PFSK-1 (cell line): Measurements from ENCODE around the gene NUDT22.

Experiments used
- FOXP2 ChIP-seq: optimal IDR thresholded peaks from 2 replicates; pipeline ENCODE3; 2011; ENCODE audit warnings: borderline replicate concordance, control low read depth, inconsistent platforms; ENCODE audit not compliant: insufficient read depth; ENCODE audit errors: extremely low read length, extremely low read depth
- POLR2AphosphoS5 ChIP-seq: IDR thresholded peaks from 2 replicates; pipeline ENCODE4 v1.6.1; 2012; ENCODE audit warnings: low read depth, mild to moderate bottlenecking, control low read depth, low read length, moderate library complexity
- REST ChIP-seq, 2 experiments: IDR thresholded peaks; 2 replicates each; pipeline versions ENCODE4 v1.6.1 to v1.8.0; 2011 to 2012; ENCODE audit warnings: low read depth in 2 of 2, low read length in 2 of 2, control low read depth in 1 of 2, inconsistent platforms in 1 of 2, mild to moderate bottlenecking in 1 of 2, moderate library complexity in 1 of 2; ENCODE audit not compliant: insufficient read depth in 1 of 2
- SIN3A ChIP-seq: IDR thresholded peaks from 2 replicates; pipeline ENCODE4 v1.6.1; 2012; ENCODE audit warnings: mild to moderate bottlenecking, low read length, moderate library complexity, borderline replicate concordance; ENCODE audit not compliant: insufficient read depth
- TAF1 ChIP-seq: IDR thresholded peaks from 2 replicates; pipeline ENCODE4 v1.6.1; 2012; ENCODE audit warnings: low read length, control low read depth, borderline replicate concordance; ENCODE audit not compliant: insufficient read depth

NUDT22 gene

GRCh38 chr11:64180891-64181290 lies 45.2 kb upstream of the NUDT22 start:
- no peak for TF ChIP-seq SIN3A
- no peak for TF ChIP-seq FOXP2
- TF ChIP-seq TAF1, result no peak
- no peak for TF ChIP-seq POLR2AphosphoS5
- TF ChIP-seq REST (IDR thresholded peaks at IDR 0.05; ENCODE audit: insufficient read depth in 1 of 2, low read depth in 2 of 2, low read length in 2 of 2), result no peak

- peak; percentile 96 for TF ChIP-seq POLR2AphosphoS5
- TF ChIP-seq REST (IDR thresholded peaks at IDR 0.05; ENCODE audit: insufficient read depth in 1 of 2, low read depth in 2 of 2, low read length in 2 of 2), result no peak
- no peak for TF ChIP-seq SIN3A
- TF ChIP-seq TAF1, result peak; percentile 95
- TF ChIP-seq FOXP2, result peak; percentile 96
Observed at GRCh38 chr11:64181506-64182411, 44.3 kb upstream of the NUDT22 start.

GRCh38 chr11:64183890-64184289 lies 42.2 kb upstream of the NUDT22 start:
- TF ChIP-seq FOXP2 (no peak), POLR2AphosphoS5 (no peak), REST (IDR thresholded peaks at IDR 0.05; ENCODE audit: insufficient read depth in 1 of 2, low read depth in 2 of 2, low read length in 2 of 2) (no peak), SIN3A (no peak), TAF1 (no peak)

GRCh38 chr11:64185175-64185692 lies 40.8 kb upstream of the NUDT22 start:
- TF ChIP-seq TAF1 (peak; percentile 94), POLR2AphosphoS5 (peak; percentile 95), SIN3A (0 out of 2 replicates have a peak, but pooled peaks have one; percentile 8), FOXP2 (no peak), REST (IDR thresholded peaks at IDR 0.05; ENCODE audit: insufficient read depth in 1 of 2, low read depth in 2 of 2, low read length in 2 of 2) (peak in 1 of 2 experiments; percentile 52; a peak in 1 of 4 replicates)
